OCI-LY3 (cell line): ENCODE measurements around the gene RIC1.

Experiments
- CTCF ChIP-seq: fragments of 200-600, 300-600 bp; sonication (generic); IDR thresholded peaks from 2 replicates; pipeline ENCODE4 v1.5.1; 2014; ENCODE audit warnings: antibody characterized with exemption, low read length, low read depth
- EZH2phosphoT487 ChIP-seq: fragments of 200-600 bp; shearing (Covaris generic); IDR thresholded peaks from 2 replicates; pipeline ENCODE4 v1.6.1; 2018; ENCODE audit warnings: antibody characterized with exemption, mixed run types, low read depth

DNA sequence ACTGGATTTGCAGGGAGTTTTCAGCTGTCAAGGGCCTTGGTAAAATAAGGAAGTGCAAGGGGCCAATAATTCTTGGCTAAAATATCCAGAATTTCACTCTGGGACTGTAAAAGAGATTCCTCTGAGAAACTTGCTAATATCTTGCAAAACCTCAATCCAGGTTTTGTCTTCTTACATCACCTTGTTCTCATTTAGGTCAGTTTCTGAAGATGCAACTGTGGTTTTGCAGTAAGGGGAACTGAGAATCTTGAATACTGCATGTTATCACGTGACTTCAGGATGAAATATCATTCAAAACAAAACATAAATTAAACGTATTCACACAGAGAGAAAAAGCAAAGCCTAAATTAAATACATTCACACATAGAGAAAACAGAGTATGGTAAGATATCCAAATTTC, 35.0 kb upstream of the RIC1 start:
- TF ChIP-seq CTCF = no peak
- TF ChIP-seq EZH2phosphoT487 = no peak
